HG02884 (cell line): ENCODE measurements around the gene BLTP1.

Experiments
- ATAC-seq: cut with Tn5 transposase; IDR thresholded peaks from one replicate; pipeline ENCODE4 v1.9.1; 2021; ENCODE audit warnings: mild to moderate bottlenecking, moderate library complexity; ENCODE audit not compliant: unreplicated experiment

The BLTP1 gene

DNA sequence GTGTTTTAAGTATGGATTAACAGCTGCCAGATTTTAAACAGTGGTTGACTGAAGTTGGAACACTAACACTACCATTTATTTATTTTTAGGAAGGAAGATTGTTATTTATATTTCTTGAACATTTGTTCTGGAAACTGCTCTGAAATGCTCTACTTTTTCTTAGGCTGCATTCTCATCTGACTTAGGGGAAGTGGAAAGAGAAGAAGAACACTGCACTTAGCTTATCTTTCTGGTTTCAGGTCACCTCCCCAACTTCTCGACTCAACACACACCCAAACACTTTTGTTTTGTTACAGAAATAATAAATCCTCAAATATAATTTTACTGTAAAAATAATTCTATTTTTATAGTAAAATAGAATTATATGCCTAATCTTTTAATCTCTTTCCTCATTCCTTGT, 18.6 kb downstream of the BLTP1 start:
- no peak for ATAC-seq

GRCh38 chr4:122171323-122171722, 19.2 kb downstream of the BLTP1 start:
- no peak for ATAC-seq

DNA sequence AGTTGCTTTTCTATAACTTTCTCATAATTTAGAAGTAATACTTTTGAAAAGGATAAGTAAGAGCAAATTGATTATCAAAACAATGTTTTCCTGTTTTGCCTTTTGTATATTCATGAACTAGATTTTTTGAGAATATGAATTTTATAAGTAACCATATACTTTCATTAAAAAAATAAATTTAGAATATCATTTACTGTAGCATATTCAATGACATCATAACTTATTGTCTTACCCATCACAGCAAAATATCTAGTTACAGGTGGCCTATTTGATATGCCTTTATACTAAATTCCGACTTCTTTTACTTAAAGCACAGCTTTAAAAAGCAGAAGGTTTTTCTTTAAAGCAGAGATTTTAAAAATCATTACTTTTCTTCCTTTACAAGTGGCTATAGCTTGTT, 20.1 kb downstream of the BLTP1 start:
- ATAC-seq = no peak

GRCh38 chr4:122178961-122179360, 26.8 kb downstream of the BLTP1 start:
- no peak for ATAC-seq

DNA sequence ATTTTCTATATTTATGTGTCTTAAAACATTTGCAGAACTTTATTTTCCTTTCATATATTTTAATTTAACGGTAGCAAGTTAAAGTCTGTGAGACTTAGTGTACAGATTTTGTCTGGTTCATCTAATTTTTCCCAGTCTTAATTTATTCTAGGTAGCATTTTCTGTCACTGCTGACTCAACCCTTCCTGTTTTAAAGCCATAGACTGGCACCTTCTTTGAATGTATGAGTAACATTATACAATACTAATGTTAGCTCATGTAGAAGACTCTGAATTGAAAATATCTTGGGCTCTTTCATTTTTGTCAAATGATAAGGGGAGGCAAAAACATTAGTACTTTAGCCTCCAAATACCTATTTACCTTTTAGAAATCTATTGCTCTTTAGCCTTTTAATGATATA, 43.6 kb downstream of the BLTP1 start:
- no peak for ATAC-seq
